OCI-LY7 (cell line): ENCODE results near the gene DDAH2. TPM values are rescaled to one million over a fixed set of nuclear protein-coding genes. Genes with fewer than 3 reads are reported as not detected.

Source experiments
- BruUV-seq: library from RNA; stranded (reverse); fragments of 400-500 nt; replicated peaks from 2 replicates; lab custom pipeline; 2021; lab: Mats Ljungman, UMichigan
- CTCF ChIA-PET: fragments of 300-600 bp; sonication (Branson Sonifier 250); formaldehyde crosslinking; loops from one replicate; lab custom pipeline; 2022; ENCODE audit warnings: antibody characterized with exemption; ENCODE audit not compliant: unreplicated experiment; lab: Charles Lee
- POLR2A ChIA-PET: fragments of 300-600 bp; sonication (Branson Sonifier 250); formaldehyde crosslinking; loops from one replicate; lab custom pipeline; 2022; ENCODE audit warnings: antibody characterized with exemption; lab: Charles Lee
- DNase-seq: peaks from one replicate; pipeline ENCODE4 v3.0.0-alpha.2; 2015; ENCODE audit warnings: low spot score
- H2AFZ ChIP-seq: fragments of 200-600 bp; sonication (generic), shearing (Covaris generic); 2 replicates; pipeline ENCODE4 v1.6.1; 2014; ENCODE audit warnings: mild to moderate bottlenecking, antibody characterized with exemption, low read length, moderate library complexity
- H3K27ac ChIP-seq: fragments of 200-600 bp; sonication (generic); 2 replicates; pipeline ENCODE4 v1.5.1; 2014; ENCODE audit warnings: mixed run types, low read depth, mild to moderate bottlenecking, moderate library complexity, low read length, inconsistent platforms; ENCODE audit not compliant: poor library complexity, severe bottlenecking
- H3K36me3 ChIP-seq: fragments of 200-600 bp; sonication (generic); 2 replicates; pipeline ENCODE4 v1.6.1; 2014; ENCODE audit warnings: mild to moderate bottlenecking, antibody characterized with exemption, low read length, moderate library complexity, mixed read lengths; ENCODE audit not compliant: insufficient read depth
- H3K4me1 ChIP-seq: fragments of 200-600 bp; sonication (generic); 2 replicates; pipeline ENCODE4 v1.5.1; 2014; ENCODE audit warnings: mild to moderate bottlenecking, low read length; ENCODE audit not compliant: insufficient read depth, poor library complexity, severe bottlenecking
- H3K4me2 ChIP-seq: fragments of 200-600 bp; sonication (generic); 2 replicates; pipeline ENCODE4 v1.6.1; 2014; ENCODE audit warnings: mild to moderate bottlenecking, low read length
- H3K4me3 ChIP-seq: fragments of 200-600 bp; sonication (generic); 2 replicates; pipeline ENCODE4 v1.5.1; 2014; ENCODE audit warnings: mild to moderate bottlenecking, low read depth, low read length; ENCODE audit not compliant: poor library complexity, severe bottlenecking
- H3K79me2 ChIP-seq: fragments of 200-600 bp; sonication (generic); 2 replicates; pipeline ENCODE4 v1.6.1; 2016; ENCODE audit warnings: low read depth, mild to moderate bottlenecking, low read length, moderate library complexity, mixed read lengths; ENCODE audit not compliant: insufficient read depth
- H3K9me2 ChIP-seq: fragments of 200-600 bp; sonication (generic); 2 replicates; pipeline ENCODE4 v1.6.1; 2016; ENCODE audit warnings: mild to moderate bottlenecking, low read length, mixed read lengths; ENCODE audit not compliant: insufficient read depth
- H3K9me3 ChIP-seq: fragments of 200-600 bp; sonication (generic); 2 replicates; pipeline ENCODE4 v1.6.1; 2014; ENCODE audit warnings: mild to moderate bottlenecking, mixed run types, low read length, mixed read lengths
- H4K20me1 ChIP-seq: fragments of 200-600 bp; sonication (generic); 2 replicates; pipeline ENCODE4 v1.6.1; 2014; ENCODE audit warnings: mild to moderate bottlenecking, antibody characterized with exemption, low read length, moderate library complexity, mixed read lengths; ENCODE audit not compliant: insufficient read depth
- CTCF ChIP-seq: fragments of 200-600 bp; sonication (generic); conservative IDR thresholded peaks from 2 replicates; pipeline ENCODE4 v1.5.1; 2014; ENCODE audit warnings: mild to moderate bottlenecking, antibody characterized with exemption, low read length, moderate library complexity, mixed read lengths
- EZH2phosphoT487 ChIP-seq: fragments of 200-600 bp; sonication (generic); IDR thresholded peaks from 2 replicates; pipeline ENCODE4 v1.6.1; 2018; ENCODE audit warnings: low read depth, borderline replicate concordance, mild to moderate bottlenecking, mixed run types, antibody characterized with exemption, low read length, moderate library complexity, mixed read lengths
- intact Hi-C: fragments of 100-400 bp; cut with micrococcal nuclease; formaldehyde crosslinking; loops from one replicate; pipeline ENCODE4 v1.10.0; 2022; ENCODE audit not compliant: unreplicated experiment
- total RNA-seq, 2 experiments: library from RNA; depleted of rRNA in 1 of 2; stranded (reverse); fragments of >200 nt in 1 of 2; shearing (Covaris generic) in 1 of 2; gene quantifications; 2 replicates each; pipeline ENCODE4 v1.2.3, GENCODE V29; 2014 to 2022

DDAH2 gene
- total RNA-seq, 2 experiments from 2014 or later: 14.0 to 20.4 TPM

- peaks cover 41% of the 10 kb centered on the region for H3K4me1 ChIP-seq
- no peak overlapping the region for H2AFZ ChIP-seq
- peak overlapping the region; percentile 51 for H3K4me2 ChIP-seq
- peak overlapping the region; percentile 60 for H3K27ac ChIP-seq
- H3K79me2 ChIP-seq: no peaks in the 10 kb centered on the region
- ChIA-PET CTCF (interaction anchor here (1.0 kb wide), 1 partner anchor 105 kb away, joined by 3 read pairs; no protein-coding TSS in a partner anchor), POLR2A (interaction anchor here (0.5 to 1.5 kb wide), 8 partner anchors 9 to 177 kb away, joined by 3 to 13 read pairs (median 4); partner anchors contain the start of genes ABHD16A, CLIC1 and HSPA1B)
- peaks cover 44% of the 10 kb centered on the region for H3K36me3 ChIP-seq
- intact Hi-C loops: loop anchor here (2.0 kb wide), 2 partner anchors 24 to 46 kb away; partner anchors contain the start of genes ABHD16A and LY6G5C
- TF ChIP-seq CTCF (no peak), EZH2phosphoT487 (no peak)
- H3K4me3 ChIP-seq: no peak overlapping the region
- DNase-seq: no peak
- H3K9me2 ChIP-seq: no peaks in the 10 kb centered on the region
- H3K9me3 ChIP-seq: no peaks in the 10 kb centered on the region
- H4K20me1 ChIP-seq: no peaks in the 10 kb centered on the region
- no TSS peak for BruUV-seq
Observed at GRCh38 chr6:31727034-31727716, 1.9 kb downstream of the DDAH2 start.

- BruUV-seq: no TSS peak
- CTCF ChIA-PET: no interaction called here
- peaks cover 30% of the 10 kb centered on the region for H3K36me3 ChIP-seq
- no peaks in the 10 kb centered on the region for H3K79me2 ChIP-seq
- no peaks in the 10 kb centered on the region for H4K20me1 ChIP-seq
- H3K27ac ChIP-seq: no peak overlapping the region
- TF ChIP-seq CTCF (no peak), EZH2phosphoT487 (no peak)
- no peak overlapping the region for H3K4me2 ChIP-seq
- no peak overlapping the region for H3K4me3 ChIP-seq
- no peak overlapping the region for H2AFZ ChIP-seq
- H3K9me2 ChIP-seq: no peaks in the 10 kb centered on the region
- DNase-seq: no peak
- no peaks in the 10 kb centered on the region for H3K9me3 ChIP-seq
- POLR2A ChIA-PET: interaction anchor here (0.6 to 1.9 kb wide), 5 partner anchors 11 to 815 kb away, joined by 3 to 7 read pairs (median 4); partner anchors contain the start of gene LY6G6D
- peaks cover 41% of the 10 kb centered on the region for H3K4me1 ChIP-seq
- intact Hi-C loops: loop anchor here (2.0 kb wide), 2 partner anchors 23 to 45 kb away; partner anchors contain the start of genes ABHD16A and LY6G5C
Observed at GRCh38 chr6:31725502-31726350, 3.4 kb downstream of the DDAH2 start.
